ENCODE results near the gene FOXD4L1.
"Not testable (repeated sequence)": the region's sequence is repeated elsewhere in the genome, so short reads cannot be mapped to it uniquely, and the experiment has no call there.

The FOXD4L1 gene

GRCh38 chr2:113542529-113542928, 44.1 kb downstream of the FOXD4L1 start:
- H2AFZ ChIP-seq (ENCODE audit: low read length); H3K4me3 ChIP-seq (ENCODE audit: low read length, poor library complexity, severe bottlenecking); H3K9ac ChIP-seq (ENCODE audit: low read depth, low read length, poor library complexity, severe bottlenecking); H3K4me2 ChIP-seq (ENCODE audit: low read depth, low read length, poor library complexity, severe bottlenecking); H3K9me3 ChIP-seq (ENCODE audit: insufficient read depth, low read depth, low read length); H3F3A ChIP-seq (ENCODE audit: low read depth); H3K36me3 ChIP-seq (ENCODE audit: insufficient read depth, low read length); H4K20me1 ChIP-seq (ENCODE audit: insufficient read depth, low read length, poor library complexity, severe bottlenecking); H3K79me2 ChIP-seq (ENCODE audit: insufficient read depth, low read length); H3K9me2 ChIP-seq (replicated peaks; ENCODE audit: low read depth, low read length); H3K4me1 ChIP-seq (ENCODE audit: insufficient read depth, low read length, poor library complexity, severe bottlenecking); H3K27me3 ChIP-seq (ENCODE audit: insufficient read depth, low read length, poor library complexity, severe bottlenecking): not testable (repeated sequence)
